Sigmoid colon (tissue), 4 donors: ENCODE data around the gene COL2A1.

Experiments
- CTCF ChIP-seq, 4 experiments: fragments of 450-650 bp in 3 of 4; fragments of 200-600 bp in 1 of 4; IDR thresholded peaks; one replicate each; pipeline ENCODE4 v1.5.1; 2016 to 2019; ENCODE audit warnings: antibody characterized with exemption in 4 of 4, mild to moderate bottlenecking in 3 of 4, moderate library complexity in 2 of 4
- EP300 ChIP-seq, 4 donors: sonication (generic); formaldehyde crosslinking; IDR thresholded peaks; one replicate each; pipeline ENCODE4 v1.6.1; 2017; ENCODE audit warnings: antibody characterized with exemption in 4 of 4
- POLR2A ChIP-seq, 2 donors: fragments of 450-650 bp; IDR thresholded peaks; one replicate each; pipeline ENCODE4 v1.6.1; 2016; ENCODE audit warnings: antibody characterized with exemption in 2 of 2, mild to moderate bottlenecking in 2 of 2, moderate library complexity in 2 of 2
- POLR2AphosphoS5 ChIP-seq, 4 donors: sonication (generic); formaldehyde crosslinking; IDR thresholded peaks; one replicate each; pipeline ENCODE4 v1.6.1; 2017; ENCODE audit warnings: antibody characterized with exemption in 4 of 4

DNA sequence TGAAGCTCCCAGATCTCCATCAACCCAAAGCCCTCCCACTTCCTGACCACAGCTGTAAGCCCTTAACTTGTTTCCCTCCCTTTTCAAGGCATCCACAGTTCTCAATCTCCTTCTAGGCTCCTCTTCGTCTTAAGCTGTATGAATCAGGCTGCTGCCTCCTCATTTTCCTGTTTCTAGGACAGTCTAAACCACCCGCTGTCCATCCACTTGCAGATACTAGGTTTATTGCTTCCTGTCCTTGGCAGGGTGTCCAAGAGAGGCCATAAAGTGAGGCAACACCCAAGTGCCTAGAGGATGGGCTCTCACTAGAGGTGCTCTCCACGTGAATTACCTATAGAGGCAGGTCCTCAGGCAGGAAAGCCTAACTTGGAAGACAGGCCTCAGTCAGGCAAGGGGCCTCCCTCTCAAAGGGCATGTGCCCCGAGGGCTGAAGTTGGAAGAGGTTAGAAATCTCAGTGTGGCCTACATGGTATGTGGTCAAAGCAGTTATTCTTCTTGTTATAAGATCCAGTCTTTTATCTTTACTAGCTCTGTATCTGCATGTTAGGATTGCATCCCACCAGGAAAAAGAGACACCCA, 49.7 kb downstream of the COL2A1 start:
- TF ChIP-seq POLR2A (IDR thresholded peaks at IDR 0.05) (no peak), CTCF (IDR thresholded peaks at IDR 0.05) (no peak), EP300 (IDR thresholded peaks at IDR 0.05) (no peak), POLR2AphosphoS5 (IDR thresholded peaks at IDR 0.05) (no peak)
